SK-N-SH (cell line): Measurements from ENCODE around the gene PDCL2.

Experiments used
- CHD2 ChIP-seq: fragments of 150-350 bp; IDR thresholded peaks from 2 replicates; pipeline ENCODE4 v1.6.1; 2018; ENCODE audit warnings: low read length; ENCODE audit not compliant: partially characterized antibody
- CTCF ChIP-seq: fragments of 200-600 bp; sonication (generic); IDR thresholded peaks from 2 replicates; pipeline ENCODE4 v1.6.1; 2017; ENCODE audit warnings: antibody characterized with exemption, mild to moderate bottlenecking, moderate library complexity
- ELF1 ChIP-seq: IDR thresholded peaks from 2 replicates; pipeline ENCODE4 v1.4.0; 2012
- EP300 ChIP-seq, 2 experiments: IDR thresholded peaks; 2 replicates each; pipeline versions ENCODE4 v1.4.0 to v1.6.1; 2012; ENCODE audit warnings: borderline replicate concordance in 1 of 2, low read depth in 1 of 2, low read length in 1 of 2
- MXI1 ChIP-seq: IDR thresholded peaks from 2 replicates; pipeline ENCODE4 v1.6.1; 2012; ENCODE audit warnings: mild to moderate bottlenecking, low read depth, low read length, improper control_type of control experiment
- NFIC ChIP-seq: IDR thresholded peaks from 2 replicates; pipeline ENCODE4 v1.4.0; 2012; ENCODE audit warnings: borderline replicate concordance
- PBX3 ChIP-seq: IDR thresholded peaks from 2 replicates; pipeline ENCODE4; 2012
- POLR2AphosphoS5 ChIP-seq: IDR thresholded peaks from 2 replicates; pipeline ENCODE4 v1.6.1; 2012; ENCODE audit warnings: low read depth, low read length
- RAD21 ChIP-seq: IDR thresholded peaks from 2 replicates; pipeline ENCODE4 v1.6.1; 2012; ENCODE audit warnings: mild to moderate bottlenecking, low read length
- RXRA ChIP-seq: IDR thresholded peaks from 2 replicates; pipeline ENCODE4 v1.4.0; 2012; ENCODE audit warnings: low read depth, mild to moderate bottlenecking, borderline replicate concordance
- SIN3A ChIP-seq: IDR thresholded peaks from 2 replicates; pipeline ENCODE4 v1.6.1; 2012; ENCODE audit warnings: low read depth, mild to moderate bottlenecking, low read length, moderate library complexity, borderline replicate concordance
- YY1 ChIP-seq: IDR thresholded peaks from 2 replicates; pipeline ENCODE4 v1.4.0; 2012; ENCODE audit warnings: low read depth, mild to moderate bottlenecking
- TF ChIP-seq, protein P1 (sequence below): IDR thresholded peaks from 2 replicates; pipeline ENCODE4 v1.6.1; 2012; ENCODE audit warnings: mild to moderate bottlenecking, low read depth, low read length, moderate library complexity

DNA sequence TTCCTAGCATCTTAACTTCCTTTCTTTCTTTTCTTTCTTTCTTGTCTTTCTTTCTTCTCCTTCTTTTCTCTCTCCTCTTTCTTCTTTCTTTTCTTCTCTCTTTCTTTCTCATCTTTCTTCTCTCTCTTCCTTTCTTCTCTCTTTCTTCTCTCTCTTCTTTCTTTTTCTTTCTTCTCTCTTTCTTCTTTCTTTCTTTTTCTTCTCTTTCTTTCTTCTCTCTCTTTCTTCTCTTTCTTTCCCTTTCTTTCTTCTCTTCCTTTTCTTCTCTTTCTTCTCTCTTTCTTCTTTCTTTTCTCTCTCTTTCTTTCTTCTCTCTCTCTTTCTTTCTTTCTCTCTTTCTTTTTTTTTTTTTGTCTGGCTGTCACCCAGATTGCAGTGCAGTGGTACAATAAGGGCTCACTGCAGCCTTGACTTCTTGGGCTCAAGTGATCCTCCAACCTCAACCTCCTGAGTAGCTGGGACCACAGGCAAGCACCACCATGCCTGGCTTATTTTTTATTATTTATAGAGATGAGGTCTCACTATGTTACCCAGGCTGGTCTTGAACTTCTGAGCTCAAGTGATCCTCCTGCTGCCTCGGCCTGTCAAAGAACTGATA, 26.6 kb upstream of the PDCL2 start:
- TF ChIP-seq CTCF, result no peak
- no peak for TF ChIP-seq ELF1
- no peak for TF ChIP-seq PBX3
- TF ChIP-seq, protein P1, sequence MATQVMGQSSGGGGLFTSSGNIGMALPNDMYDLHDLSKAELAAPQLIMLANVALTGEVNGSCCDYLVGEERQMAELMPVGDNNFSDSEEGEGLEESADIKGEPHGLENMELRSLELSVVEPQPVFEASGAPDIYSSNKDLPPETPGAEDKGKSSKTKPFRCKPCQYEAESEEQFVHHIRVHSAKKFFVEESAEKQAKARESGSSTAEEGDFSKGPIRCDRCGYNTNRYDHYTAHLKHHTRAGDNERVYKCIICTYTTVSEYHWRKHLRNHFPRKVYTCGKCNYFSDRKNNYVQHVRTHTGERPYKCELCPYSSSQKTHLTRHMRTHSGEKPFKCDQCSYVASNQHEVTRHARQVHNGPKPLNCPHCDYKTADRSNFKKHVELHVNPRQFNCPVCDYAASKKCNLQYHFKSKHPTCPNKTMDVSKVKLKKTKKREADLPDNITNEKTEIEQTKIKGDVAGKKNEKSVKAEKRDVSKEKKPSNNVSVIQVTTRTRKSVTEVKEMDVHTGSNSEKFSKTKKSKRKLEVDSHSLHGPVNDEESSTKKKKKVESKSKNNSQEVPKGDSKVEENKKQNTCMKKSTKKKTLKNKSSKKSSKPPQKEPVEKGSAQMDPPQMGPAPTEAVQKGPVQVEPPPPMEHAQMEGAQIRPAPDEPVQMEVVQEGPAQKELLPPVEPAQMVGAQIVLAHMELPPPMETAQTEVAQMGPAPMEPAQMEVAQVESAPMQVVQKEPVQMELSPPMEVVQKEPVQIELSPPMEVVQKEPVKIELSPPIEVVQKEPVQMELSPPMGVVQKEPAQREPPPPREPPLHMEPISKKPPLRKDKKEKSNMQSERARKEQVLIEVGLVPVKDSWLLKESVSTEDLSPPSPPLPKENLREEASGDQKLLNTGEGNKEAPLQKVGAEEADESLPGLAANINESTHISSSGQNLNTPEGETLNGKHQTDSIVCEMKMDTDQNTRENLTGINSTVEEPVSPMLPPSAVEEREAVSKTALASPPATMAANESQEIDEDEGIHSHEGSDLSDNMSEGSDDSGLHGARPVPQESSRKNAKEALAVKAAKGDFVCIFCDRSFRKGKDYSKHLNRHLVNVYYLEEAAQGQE, result no peak
- no peak for TF ChIP-seq CHD2
- TF ChIP-seq SIN3A, result no peak
- no peak for TF ChIP-seq POLR2AphosphoS5
- TF ChIP-seq MXI1, result no peak
- TF ChIP-seq NFIC, result no peak
- no peak for TF ChIP-seq EP300 (IDR thresholded peaks at IDR 0.05; ENCODE audit: borderline replicate concordance in 1 of 2, low read depth in 1 of 2, low read length in 1 of 2)
- TF ChIP-seq RAD21, result no peak
- TF ChIP-seq YY1, result no peak
- TF ChIP-seq RXRA, result no peak
